Measurements from ENCODE around the gene MS4A18.
"Not testable (repeated sequence)": the region's sequence is repeated elsewhere in the genome, so short reads cannot be mapped to it uniquely, and the experiment has no call there.

Gene MS4A18

DNA sequence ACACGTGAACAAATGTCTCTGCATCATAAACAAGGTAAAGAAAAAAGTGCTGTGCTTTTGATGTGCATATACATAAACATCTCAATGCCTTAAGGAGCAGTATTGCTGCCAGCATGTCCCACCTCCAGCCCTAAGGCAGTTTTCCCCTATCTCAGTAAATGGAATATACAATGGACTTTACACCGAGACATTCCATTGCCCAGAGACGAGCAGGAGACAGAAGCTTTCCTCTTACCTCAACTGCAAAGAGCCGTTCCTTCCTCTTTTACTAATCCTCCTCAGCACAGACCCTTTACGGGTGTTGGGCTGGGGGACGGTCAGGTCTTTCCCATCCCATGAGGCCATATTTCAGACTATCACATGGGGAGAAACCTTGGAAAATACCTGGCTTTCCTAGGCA, 11.1 kb upstream of the MS4A18 start:
- intact Hi-C loops (cut with micrococcal nuclease) = not testable (repeated sequence)

GRCh38 chr11:60717956-60718355, 6.6 kb upstream of the MS4A18 start:
- Mint-ChIP-seq H3K4me3 (no peak overlapping the region), H3K4me1 (ENCODE audit: low read depth) (no peaks in the 10 kb centered on the region), H3K27me3 (peaks cover 9% of the 10 kb centered on the region), H3K9me3 (no peaks in the 10 kb centered on the region), H3K27ac (no peak overlapping the region), H3K36me3 (ENCODE audit: low read depth) (no peaks in the 10 kb centered on the region)
- intact Hi-C loops (cut with micrococcal nuclease) = no loop called here

More for the DNA sequence above, 11.1 kb upstream of the MS4A18 start:
- not testable (repeated sequence) for H3K36me3 Mint-ChIP-seq (ENCODE audit: low read depth); H3K27ac Mint-ChIP-seq; H3K4me3 Mint-ChIP-seq; H3K27me3 Mint-ChIP-seq; H3K4me1 Mint-ChIP-seq (ENCODE audit: low read depth); H3K9me3 Mint-ChIP-seq

- no peaks in the 10 kb centered on the region for H3K36me3 Mint-ChIP-seq (ENCODE audit: low read depth)
- no peak overlapping the region for H3K27ac Mint-ChIP-seq
- H3K9me3 Mint-ChIP-seq = no peaks in the 10 kb centered on the region
- H3K4me3 Mint-ChIP-seq = no peak overlapping the region
- no peaks in the 10 kb centered on the region for H3K4me1 Mint-ChIP-seq (ENCODE audit: low read depth)
- intact Hi-C loops (cut with micrococcal nuclease) = no loop called here
- H3K27me3 Mint-ChIP-seq = peaks cover 9% of the 10 kb centered on the region
Measured at GRCh38 chr11:60718524-60719316, 5.8 kb upstream of the MS4A18 start.

DNA sequence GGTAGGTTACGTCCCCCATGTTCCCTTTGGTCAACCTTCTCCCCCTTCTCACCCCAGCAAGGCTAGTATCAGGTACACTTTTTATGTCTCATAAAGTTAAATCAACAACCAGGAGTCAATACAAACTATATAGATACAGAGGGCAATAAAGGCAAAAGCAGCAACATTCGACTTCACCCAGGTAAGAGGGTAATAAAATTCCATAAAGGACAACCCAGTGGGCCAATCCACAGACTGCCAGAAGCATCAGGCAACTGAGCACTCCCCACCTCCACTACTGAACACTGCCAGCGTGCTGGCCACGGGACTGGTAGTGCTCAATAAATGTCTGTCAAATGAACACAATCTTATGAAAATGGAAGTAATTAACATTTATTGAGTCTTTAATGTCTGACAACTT, 5.1 kb upstream of the MS4A18 start:
- H3K9me3 Mint-ChIP-seq = no peaks in the 10 kb centered on the region
- intact Hi-C loops (cut with micrococcal nuclease) = no loop called here
- no peak overlapping the region for H3K27ac Mint-ChIP-seq
- H3K4me3 Mint-ChIP-seq = no peak overlapping the region
- no peaks in the 10 kb centered on the region for H3K36me3 Mint-ChIP-seq (ENCODE audit: low read depth)
- H3K4me1 Mint-ChIP-seq (ENCODE audit: low read depth) = no peaks in the 10 kb centered on the region
- peaks cover 9% of the 10 kb centered on the region for H3K27me3 Mint-ChIP-seq

DNA sequence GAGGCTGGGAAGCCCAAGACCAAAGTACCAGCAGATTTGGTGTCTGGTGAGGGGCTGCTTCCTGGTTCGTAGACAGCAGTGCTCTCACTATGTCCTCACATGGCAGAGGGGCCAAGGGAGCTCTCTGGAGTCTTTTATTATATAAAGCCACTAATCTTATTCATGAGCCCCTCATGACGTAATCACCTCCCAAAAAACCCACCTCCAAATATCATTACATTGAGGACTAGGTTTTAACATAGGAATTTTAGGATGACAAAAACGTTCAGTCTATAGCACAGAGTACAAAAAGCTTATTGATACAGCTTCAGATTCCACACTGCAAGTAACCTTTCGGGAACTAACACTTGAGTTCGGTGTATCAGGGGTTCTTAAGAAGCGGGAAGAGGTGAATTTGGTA, 4.1 kb upstream of the MS4A18 start:
- no peaks in the 10 kb centered on the region for H3K9me3 Mint-ChIP-seq
- no peaks in the 10 kb centered on the region for H3K4me1 Mint-ChIP-seq (ENCODE audit: low read depth)
- H3K36me3 Mint-ChIP-seq (ENCODE audit: low read depth) = no peaks in the 10 kb centered on the region
- no peak overlapping the region for H3K4me3 Mint-ChIP-seq
- intact Hi-C loops (cut with micrococcal nuclease) = no loop called here
- H3K27me3 Mint-ChIP-seq = peaks cover 13% of the 10 kb centered on the region
- no peak overlapping the region for H3K27ac Mint-ChIP-seq

DNA sequence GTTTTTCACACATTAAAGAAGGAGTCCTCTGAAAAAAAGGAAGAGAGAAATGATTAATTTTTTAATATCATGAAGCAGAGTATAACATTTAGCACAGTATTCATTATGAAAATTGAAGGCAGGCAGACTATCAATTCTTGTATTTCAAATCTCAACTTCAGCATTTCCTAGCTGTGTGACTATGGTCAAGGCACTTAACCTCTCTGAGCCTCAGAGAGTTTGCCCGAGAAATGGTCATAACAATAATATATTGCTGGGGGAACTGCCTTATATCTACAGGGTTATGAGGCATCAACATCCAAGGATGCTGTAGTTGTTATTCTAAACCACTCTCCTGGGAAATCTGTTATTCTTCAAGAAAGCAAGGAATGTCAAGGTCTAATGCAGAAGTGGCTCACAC, 1.1 kb downstream of the MS4A18 start:
- H3K27me3 Mint-ChIP-seq = peaks cover 17% of the 10 kb centered on the region

DNA sequence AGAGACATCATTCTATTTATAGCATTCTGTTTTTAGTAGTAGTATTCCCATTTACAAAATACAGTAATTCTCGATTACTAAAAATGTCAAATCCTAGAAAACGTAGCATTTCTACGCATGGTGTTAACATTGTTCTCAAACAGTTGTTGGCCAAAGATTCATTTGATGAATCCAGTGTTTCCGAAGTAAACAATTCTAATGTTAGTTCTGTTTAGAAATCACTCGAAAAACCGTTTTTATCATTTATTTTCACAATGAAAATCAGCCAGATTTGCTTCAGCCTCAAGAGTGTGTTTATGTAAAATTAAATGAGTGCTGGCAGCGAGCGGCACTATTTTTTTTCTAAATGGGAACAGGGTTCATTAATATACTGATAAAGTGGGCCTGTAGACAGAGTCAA, 7.1 kb downstream of the MS4A18 start:
- no peaks in the 10 kb centered on the region for H3K36me3 Mint-ChIP-seq (ENCODE audit: low read depth)
- H3K27me3 Mint-ChIP-seq = peaks cover 14% of the 10 kb centered on the region
- intact Hi-C loops (cut with micrococcal nuclease) = no loop called here
- H3K9me3 Mint-ChIP-seq = no peaks in the 10 kb centered on the region
- no peak overlapping the region for H3K27ac Mint-ChIP-seq
- H3K4me3 Mint-ChIP-seq = no peak overlapping the region
- H3K4me1 Mint-ChIP-seq (ENCODE audit: low read depth) = no peaks in the 10 kb centered on the region

More for the DNA sequence above, 1.1 kb downstream of the MS4A18 start:
- intact Hi-C loops (cut with micrococcal nuclease) = no loop called here
- H3K9me3 Mint-ChIP-seq = no peaks in the 10 kb centered on the region
- H3K4me1 Mint-ChIP-seq (ENCODE audit: low read depth) = no peaks in the 10 kb centered on the region
- H3K4me3 Mint-ChIP-seq = no peak overlapping the region
- no peaks in the 10 kb centered on the region for H3K36me3 Mint-ChIP-seq (ENCODE audit: low read depth)
- no peak overlapping the region for H3K27ac Mint-ChIP-seq

DNA sequence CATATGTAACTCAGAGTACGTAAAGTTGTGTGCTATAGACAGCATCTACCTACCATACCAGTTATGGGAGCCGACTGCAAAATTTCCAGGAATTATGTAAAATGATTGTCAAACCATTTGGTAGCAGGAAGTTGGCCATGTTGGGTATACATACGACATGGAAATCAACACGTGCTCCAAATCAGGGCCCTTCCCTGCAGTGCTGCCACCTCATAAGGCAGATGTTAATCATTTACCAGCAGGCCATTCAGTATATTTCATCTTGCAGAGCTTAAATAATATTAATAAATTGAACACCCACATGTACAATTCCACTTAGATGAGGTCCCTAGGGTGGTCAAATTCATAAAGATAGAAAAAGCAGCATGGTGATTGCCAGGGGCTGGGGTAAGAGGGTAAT, 9.8 kb downstream of the MS4A18 start:
- H3K27me3 Mint-ChIP-seq = peaks cover 13% of the 10 kb centered on the region
- no peak overlapping the region for H3K27ac Mint-ChIP-seq
- H3K4me3 Mint-ChIP-seq = no peak overlapping the region
- no peaks in the 10 kb centered on the region for H3K4me1 Mint-ChIP-seq (ENCODE audit: low read depth)
- H3K36me3 Mint-ChIP-seq (ENCODE audit: low read depth) = no peaks in the 10 kb centered on the region
- intact Hi-C loops (cut with micrococcal nuclease) = no loop called here
- no peaks in the 10 kb centered on the region for H3K9me3 Mint-ChIP-seq

DNA sequence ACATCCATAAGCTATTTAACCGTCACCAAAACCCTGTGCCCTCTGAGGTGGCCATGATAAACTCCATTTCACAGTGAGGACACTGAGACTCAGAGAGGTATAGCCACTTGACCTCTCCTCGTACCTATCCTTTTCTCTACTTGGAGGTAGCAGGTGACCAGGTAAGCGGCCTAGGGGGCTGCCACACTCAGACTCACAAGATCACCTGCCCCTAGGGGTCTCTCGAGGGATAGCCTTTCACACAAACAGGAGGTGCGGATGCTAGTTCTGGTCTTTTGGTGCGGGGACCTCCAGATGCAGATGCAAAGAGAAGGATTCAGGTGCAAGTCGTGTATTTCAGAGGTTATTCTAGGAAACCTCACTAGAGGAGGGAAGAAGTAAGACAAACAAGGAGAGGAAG, 14.6 kb downstream of the MS4A18 start:
- H3K9me3 Mint-ChIP-seq = no peaks in the 10 kb centered on the region
- intact Hi-C loops (cut with micrococcal nuclease) = no loop called here

DNA sequence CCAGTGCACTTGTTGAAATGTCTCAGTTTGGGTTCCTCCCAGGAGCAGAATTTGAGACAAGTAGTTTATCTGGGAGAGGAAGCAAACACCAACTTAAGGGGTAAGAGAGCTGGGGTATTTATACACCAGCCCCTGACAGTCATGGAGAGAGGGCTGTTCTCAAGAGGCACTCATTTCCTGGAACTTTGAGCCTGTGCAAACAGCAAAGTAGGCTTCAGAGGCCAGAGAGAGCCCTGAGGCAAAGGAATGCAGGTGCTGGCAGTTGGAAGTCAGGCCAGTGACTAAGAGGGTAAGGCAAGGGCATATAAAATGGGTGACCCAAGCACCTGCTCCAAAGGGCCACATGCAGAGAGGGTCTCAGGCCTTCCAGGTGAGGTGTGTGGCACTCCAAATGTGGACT, 16.1 kb downstream of the MS4A18 start:
- Mint-ChIP-seq H3K4me3 (no peak overlapping the region), H3K27ac (no peak overlapping the region), H3K4me1 (ENCODE audit: low read depth) (no peaks in the 10 kb centered on the region), H3K27me3 (peaks cover 18% of the 10 kb centered on the region), H3K36me3 (ENCODE audit: low read depth) (no peaks in the 10 kb centered on the region), H3K9me3 (no peaks in the 10 kb centered on the region)
- intact Hi-C loops (cut with micrococcal nuclease) = no loop called here

More for the DNA sequence above, 14.6 kb downstream of the MS4A18 start:
- Mint-ChIP-seq H3K4me1 (ENCODE audit: low read depth) (no peaks in the 10 kb centered on the region), H3K4me3 (no peak overlapping the region), H3K27ac (no peak overlapping the region), H3K27me3 (peaks cover 10% of the 10 kb centered on the region), H3K36me3 (ENCODE audit: low read depth) (no peaks in the 10 kb centered on the region)

DNA sequence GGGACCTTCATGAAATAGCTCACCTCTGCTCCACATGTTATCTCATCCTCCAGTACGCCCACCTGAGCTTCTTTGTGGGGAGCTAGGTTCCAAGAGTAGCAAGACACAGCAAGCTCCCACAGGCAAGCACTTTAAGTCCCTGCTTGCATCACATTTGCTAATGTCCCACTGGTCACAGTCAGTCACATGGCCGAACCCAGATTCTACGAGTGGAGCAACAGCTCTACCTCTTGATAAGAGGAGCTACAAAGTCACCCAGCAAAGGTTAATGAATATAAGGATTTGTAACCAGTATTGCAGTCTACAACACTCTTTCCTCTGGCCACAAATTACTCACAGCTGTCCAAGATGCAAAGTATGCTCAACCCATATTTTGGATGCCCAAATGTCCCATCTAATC, 16.9 kb downstream of the MS4A18 start:
- Mint-ChIP-seq H3K4me3 (no peak overlapping the region), H3K27ac (no peak overlapping the region), H3K9me3 (no peaks in the 10 kb centered on the region), H3K4me1 (ENCODE audit: low read depth) (no peaks in the 10 kb centered on the region), H3K36me3 (ENCODE audit: low read depth) (no peaks in the 10 kb centered on the region), H3K27me3 (peaks cover 20% of the 10 kb centered on the region)
- intact Hi-C loops (cut with micrococcal nuclease) = no loop called here

- H3K27ac Mint-ChIP-seq = no peak overlapping the region
Measured at GRCh38 chr11:60743058-60743457, 18.5 kb downstream of the MS4A18 start.

GRCh38 chr11:60744114-60744513, 19.6 kb downstream of the MS4A18 start:
- intact Hi-C loops (cut with micrococcal nuclease) = no loop called here
- peaks cover 14% of the 10 kb centered on the region for H3K27me3 Mint-ChIP-seq
- no peaks in the 10 kb centered on the region for H3K4me1 Mint-ChIP-seq (ENCODE audit: low read depth)
- no peak overlapping the region for H3K27ac Mint-ChIP-seq
- no peaks in the 10 kb centered on the region for H3K36me3 Mint-ChIP-seq (ENCODE audit: low read depth)
- no peaks in the 10 kb centered on the region for H3K9me3 Mint-ChIP-seq
- H3K4me3 Mint-ChIP-seq = no peak overlapping the region

More at GRCh38 chr11:60743058-60743457, 18.5 kb downstream of the MS4A18 start:
- no peaks in the 10 kb centered on the region for H3K4me1 Mint-ChIP-seq (ENCODE audit: low read depth)
- peaks cover 15% of the 10 kb centered on the region for H3K27me3 Mint-ChIP-seq
- H3K9me3 Mint-ChIP-seq = no peaks in the 10 kb centered on the region
- H3K36me3 Mint-ChIP-seq (ENCODE audit: low read depth) = no peaks in the 10 kb centered on the region
- no peak overlapping the region for H3K4me3 Mint-ChIP-seq
- intact Hi-C loops (cut with micrococcal nuclease) = no loop called here

- no peaks in the 10 kb centered on the region for H3K9me3 Mint-ChIP-seq
- no peak overlapping the region for H3K27ac Mint-ChIP-seq
- H3K4me1 Mint-ChIP-seq (ENCODE audit: low read depth) = no peaks in the 10 kb centered on the region
- intact Hi-C loops (cut with micrococcal nuclease) = no loop called here
- peaks cover 23% of the 10 kb centered on the region for H3K27me3 Mint-ChIP-seq
- H3K36me3 Mint-ChIP-seq (ENCODE audit: low read depth) = no peaks in the 10 kb centered on the region
- no peak overlapping the region for H3K4me3 Mint-ChIP-seq
Measured at GRCh38 chr11:60747359-60747873, 22.9 kb downstream of the MS4A18 start.

- Mint-ChIP-seq H3K9me3 (no peaks in the 10 kb centered on the region), H3K27me3 (peaks cover 29% of the 10 kb centered on the region), H3K4me3 (no peak overlapping the region), H3K36me3 (ENCODE audit: low read depth) (no peaks in the 10 kb centered on the region), H3K4me1 (ENCODE audit: low read depth) (no peaks in the 10 kb centered on the region), H3K27ac (no peak overlapping the region)
- intact Hi-C loops (cut with micrococcal nuclease) = no loop called here
Measured at GRCh38 chr11:60748225-60748624, 23.7 kb downstream of the MS4A18 start.

Data from dendritic cell treated with granulocyte-macrophage colony-stimulating factor and Interleukin-4, amounts not matched to agents 40 ng/mL and 50 ng/mL, for 4 days (primary cell).